NCI-H1694 treated with DMSO at 0.1 percent for 48 hours (cell line): ENCODE data around the gene SPACA9.
A peak's percentile ranks its signal among the peaks of the same experiment; 100 is the strongest.

ENCODE experiments used
- DNase-seq: peaks from one replicate; lab custom pipeline; 2025; lab: John Stamatoyannopoulos, UW

SPACA9 gene

GRCh38 chr9:132878695-132879456 lies at the start of gene SPACA9:
Gene SPACA9, plus strand, starts transcription at chr9:132878898. Its CDS starts 5,050 bp downstream, at chr9:132883948.
- DNase-seq: no peak

GRCh38 chr9:132832171-132832881 lies 46.4 kb upstream of the SPACA9 start:
- DNase-seq: no peak

- peak; percentile 85 for DNase-seq
These were observed 45.1 kb upstream of the SPACA9 start for GRCh38 chr9:132833550-132834121.

- no peak for DNase-seq
These were observed 44.4 kb upstream of the SPACA9 start for GRCh38 chr9:132834343-132834742.

- no peak for DNase-seq
These were observed 41.0 kb upstream of the SPACA9 start for GRCh38 chr9:132837501-132838286.

- no peak for DNase-seq
These were observed 40.4 kb upstream of the SPACA9 start for GRCh38 chr9:132838291-132838690.

- no peak for DNase-seq
These were observed 37.7 kb upstream of the SPACA9 start for GRCh38 chr9:132840980-132841379.

- no peak for DNase-seq
These were observed 36.3 kb upstream of the SPACA9 start for GRCh38 chr9:132842124-132843044.

- DNase-seq: no peak
These were observed 32.4 kb upstream of the SPACA9 start for GRCh38 chr9:132846109-132846917.

GRCh38 chr9:132846918-132847515 lies 31.7 kb upstream of the SPACA9 start:
- no peak for DNase-seq

GRCh38 chr9:132849185-132849706 lies 29.5 kb upstream of the SPACA9 start:
- no peak for DNase-seq

- no peak for DNase-seq
These were observed 25.2 kb upstream of the SPACA9 start for GRCh38 chr9:132853482-132853881.

GRCh38 chr9:132854832-132855231 lies 23.9 kb upstream of the SPACA9 start:
- no peak for DNase-seq

GRCh38 chr9:132855904-132856303 lies 22.8 kb upstream of the SPACA9 start:
- DNase-seq: no peak

- no peak for DNase-seq
These were observed 21.7 kb upstream of the SPACA9 start for GRCh38 chr9:132857031-132857430.

- DNase-seq: no peak
These were observed 20.9 kb upstream of the SPACA9 start for GRCh38 chr9:132857616-132858342.

GRCh38 chr9:132858751-132859150 lies 19.9 kb upstream of the SPACA9 start:
- no peak for DNase-seq

- DNase-seq: no peak
These were observed 17.0 kb upstream of the SPACA9 start for GRCh38 chr9:132861666-132862065.

- no peak for DNase-seq
These were observed 16.2 kb upstream of the SPACA9 start for GRCh38 chr9:132862533-132862932.
